Hepatocyte (in vitro differentiated cells): Measurements from ENCODE around the gene CTTN. TPM values are rescaled to one million over a fixed set of nuclear protein-coding genes. Genes with fewer than 3 reads are reported as not detected.

Experiments used
- DNase-seq: peaks from one replicate; pipeline ENCODE4 v3.0.0-alpha.2; 2016; ENCODE audit warnings: low spot score
- H2AFZ ChIP-seq: fragments of 200-600 bp; sonication (generic); 2 replicates; pipeline ENCODE4 v1.6.0; 2016; ENCODE audit warnings: antibody characterized with exemption, mild to moderate bottlenecking
- H3K27ac ChIP-seq: fragments of 200-600 bp; sonication (generic); 2 replicates; pipeline ENCODE4 v1.5.1; 2016; ENCODE audit warnings: mild to moderate bottlenecking
- H3K27me3 ChIP-seq: fragments of 200-600 bp; sonication (generic); 2 replicates; pipeline ENCODE4 v1.6.1; 2016
- H3K36me3 ChIP-seq: fragments of 200-600 bp; sonication (generic); replicated peaks from 2 replicates; pipeline ENCODE4 v1.5.1; 2016; ENCODE audit warnings: low read depth; ENCODE audit not compliant: insufficient read depth
- H3K4me1 ChIP-seq: fragments of 200-600 bp; sonication (generic); 2 replicates; pipeline ENCODE4 v1.5.1; 2016; ENCODE audit warnings: mild to moderate bottlenecking, moderate library complexity; ENCODE audit not compliant: insufficient read depth
- H3K4me2 ChIP-seq: fragments of 200-600 bp; sonication (generic); 2 replicates; pipeline ENCODE4 v1.6.0; 2016
- H3K4me3 ChIP-seq: fragments of 200-600 bp; sonication (generic); 2 replicates; pipeline ENCODE4 v1.5.1; 2016; ENCODE audit warnings: mild to moderate bottlenecking
- H3K79me2 ChIP-seq: fragments of 200-600 bp; sonication (generic); 2 replicates; pipeline ENCODE4 v1.6.0; 2017; ENCODE audit warnings: mild to moderate bottlenecking
- H3K9me2 ChIP-seq: fragments of 200-600 bp; sonication (generic); replicated peaks from 2 replicates; pipeline ENCODE4 v1.6.0; 2017; ENCODE audit warnings: mild to moderate bottlenecking; ENCODE audit not compliant: insufficient read depth
- H3K9me3 ChIP-seq: fragments of 200-600 bp; sonication (generic); 2 replicates; pipeline ENCODE4 v1.5.1; 2016; ENCODE audit warnings: low read depth, mild to moderate bottlenecking
- H4K20me1 ChIP-seq: fragments of 200-600 bp; sonication (generic); 2 replicates; pipeline ENCODE4 v1.6.0; 2016; ENCODE audit warnings: mild to moderate bottlenecking; ENCODE audit not compliant: insufficient read depth, poor library complexity, severe bottlenecking
- EZH2 ChIP-seq: fragments of 200-600 bp; sonication (generic); IDR thresholded peaks from 2 replicates; pipeline ENCODE4 v1.6.1; 2016; ENCODE audit warnings: antibody characterized with exemption, mild to moderate bottlenecking, borderline replicate concordance
- EZH2phosphoT487 ChIP-seq: fragments of 200-600 bp; sonication (generic); IDR thresholded peaks from one replicate; pipeline ENCODE4 v1.6.1; 2018; ENCODE audit warnings: antibody characterized with exemption, mild to moderate bottlenecking, low read depth, moderate library complexity; ENCODE audit not compliant: unreplicated experiment, severe bottlenecking
- WGBS: methylation state at CpG from one replicate; pipeline ENCODE4 v1.1.6; 2016; ENCODE audit warnings: low lambda C conversion rate; ENCODE audit errors: missing lambda C conversion rate; 5-methylcytosine and 5-hydroxymethylcytosine counted together
- polyA plus RNA-seq: library from polyadenylated mRNA; unstranded; fragments of >200 nt; fragmentation: Nextera tagmentation; extraction: Ambion mirVana; gene quantifications from 2 replicates; pipeline ENCODE4 v1.2.1, GENCODE V29; 2016
- total RNA-seq: library from RNA; depleted of rRNA; stranded (reverse); fragments of >200 nt; gene quantifications from 2 replicates; pipeline ENCODE4 v1.2.3, GENCODE V29; 2014
- TF ChIP-seq, protein P1 (sequence below): fragments of 200-600 bp; sonication (generic); IDR thresholded peaks from 2 replicates; pipeline ENCODE4 v1.5.1; 2016; ENCODE audit warnings: antibody characterized with exemption, mild to moderate bottlenecking; ENCODE audit not compliant: poor library complexity

The CTTN gene
- total and polyA plus RNA-seq, 2 experiments from 2014 or later = 154 to 207 TPM

DNA sequence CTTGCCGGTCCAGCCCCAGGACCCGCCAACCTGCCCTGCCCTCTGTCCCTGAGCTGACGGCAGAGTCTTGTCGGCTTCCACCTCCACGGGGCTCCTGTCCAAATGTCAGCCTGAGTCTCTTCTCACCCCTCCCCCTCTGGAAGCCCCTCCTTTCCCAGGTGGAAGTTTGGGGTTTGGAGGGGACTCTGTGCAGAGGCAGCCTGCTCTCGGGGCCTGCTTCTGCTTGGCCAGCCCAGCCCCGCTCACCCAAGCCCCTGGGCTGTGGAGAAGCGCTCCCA is 31.0 kb downstream of the CTTN start:
- H3K27me3 ChIP-seq = no peaks in the 10 kb centered on the region
- TF ChIP-seq EZH2 = no peak
- TF ChIP-seq, protein P1, sequence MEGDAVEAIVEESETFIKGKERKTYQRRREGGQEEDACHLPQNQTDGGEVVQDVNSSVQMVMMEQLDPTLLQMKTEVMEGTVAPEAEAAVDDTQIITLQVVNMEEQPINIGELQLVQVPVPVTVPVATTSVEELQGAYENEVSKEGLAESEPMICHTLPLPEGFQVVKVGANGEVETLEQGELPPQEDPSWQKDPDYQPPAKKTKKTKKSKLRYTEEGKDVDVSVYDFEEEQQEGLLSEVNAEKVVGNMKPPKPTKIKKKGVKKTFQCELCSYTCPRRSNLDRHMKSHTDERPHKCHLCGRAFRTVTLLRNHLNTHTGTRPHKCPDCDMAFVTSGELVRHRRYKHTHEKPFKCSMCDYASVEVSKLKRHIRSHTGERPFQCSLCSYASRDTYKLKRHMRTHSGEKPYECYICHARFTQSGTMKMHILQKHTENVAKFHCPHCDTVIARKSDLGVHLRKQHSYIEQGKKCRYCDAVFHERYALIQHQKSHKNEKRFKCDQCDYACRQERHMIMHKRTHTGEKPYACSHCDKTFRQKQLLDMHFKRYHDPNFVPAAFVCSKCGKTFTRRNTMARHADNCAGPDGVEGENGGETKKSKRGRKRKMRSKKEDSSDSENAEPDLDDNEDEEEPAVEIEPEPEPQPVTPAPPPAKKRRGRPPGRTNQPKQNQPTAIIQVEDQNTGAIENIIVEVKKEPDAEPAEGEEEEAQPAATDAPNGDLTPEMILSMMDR = no peak
- no peak for TF ChIP-seq EZH2phosphoT487
- H3K9me3 ChIP-seq = no peaks in the 10 kb centered on the region
- H3K27ac ChIP-seq = no peak overlapping the region
- no peaks in the 10 kb centered on the region for H3K9me2 ChIP-seq
- no peaks in the 10 kb centered on the region for H3K36me3 ChIP-seq
- no peaks in the 10 kb centered on the region for H4K20me1 ChIP-seq
- no peak overlapping the region for H3K4me3 ChIP-seq
- no peak overlapping the region for H3K4me2 ChIP-seq
- no peaks in the 10 kb centered on the region for H3K79me2 ChIP-seq
- H2AFZ ChIP-seq = no peak overlapping the region
- H3K4me1 ChIP-seq = no peaks in the 10 kb centered on the region
- DNase-seq = no peak
- WGBS = 86% methylated on average over 7 of the region's 8 CpGs

DNA sequence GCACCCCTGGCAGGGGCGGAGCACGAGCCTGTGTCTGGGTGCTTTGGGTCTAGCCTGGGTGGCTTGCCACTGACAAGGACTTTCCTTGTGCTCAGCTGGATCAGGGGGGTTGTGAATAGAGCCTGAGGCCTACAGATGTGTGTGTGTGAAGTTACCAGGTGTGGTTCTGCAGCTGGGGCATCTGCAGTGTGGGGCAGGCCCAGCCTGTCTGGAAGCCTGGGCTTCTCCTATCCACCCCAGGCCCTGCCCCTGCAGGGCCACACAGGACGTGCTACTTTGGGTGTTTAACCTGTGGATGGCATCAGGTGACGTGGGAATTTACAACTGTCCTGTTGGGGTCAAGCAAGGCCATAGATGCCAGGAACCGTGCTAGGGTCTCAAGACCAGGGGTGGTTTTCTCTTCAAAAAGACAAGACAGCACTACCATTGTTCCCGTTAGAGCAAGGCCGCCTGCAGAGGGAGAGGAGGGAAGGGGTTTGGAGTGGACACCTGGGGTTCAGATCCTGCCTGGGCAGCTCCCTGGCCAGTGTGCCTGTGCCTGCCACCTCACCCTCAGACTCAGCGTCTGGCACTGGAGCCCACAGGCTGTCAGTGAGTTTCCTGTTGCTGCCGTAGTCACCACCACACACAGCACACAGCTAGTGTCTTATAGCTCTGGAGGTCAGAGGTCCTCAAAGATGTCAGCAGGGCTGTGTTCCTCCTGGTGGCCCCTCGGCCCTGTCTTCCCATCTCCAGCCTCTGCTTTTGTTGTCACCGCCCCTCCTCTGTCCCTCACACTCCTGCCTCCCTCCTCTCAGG is 31.6 kb downstream of the CTTN start:
- no peak overlapping the region for H3K4me2 ChIP-seq
- no peaks in the 10 kb centered on the region for H3K36me3 ChIP-seq
- 89% methylated on average over 11 of the region's 11 CpGs for WGBS

DNA sequence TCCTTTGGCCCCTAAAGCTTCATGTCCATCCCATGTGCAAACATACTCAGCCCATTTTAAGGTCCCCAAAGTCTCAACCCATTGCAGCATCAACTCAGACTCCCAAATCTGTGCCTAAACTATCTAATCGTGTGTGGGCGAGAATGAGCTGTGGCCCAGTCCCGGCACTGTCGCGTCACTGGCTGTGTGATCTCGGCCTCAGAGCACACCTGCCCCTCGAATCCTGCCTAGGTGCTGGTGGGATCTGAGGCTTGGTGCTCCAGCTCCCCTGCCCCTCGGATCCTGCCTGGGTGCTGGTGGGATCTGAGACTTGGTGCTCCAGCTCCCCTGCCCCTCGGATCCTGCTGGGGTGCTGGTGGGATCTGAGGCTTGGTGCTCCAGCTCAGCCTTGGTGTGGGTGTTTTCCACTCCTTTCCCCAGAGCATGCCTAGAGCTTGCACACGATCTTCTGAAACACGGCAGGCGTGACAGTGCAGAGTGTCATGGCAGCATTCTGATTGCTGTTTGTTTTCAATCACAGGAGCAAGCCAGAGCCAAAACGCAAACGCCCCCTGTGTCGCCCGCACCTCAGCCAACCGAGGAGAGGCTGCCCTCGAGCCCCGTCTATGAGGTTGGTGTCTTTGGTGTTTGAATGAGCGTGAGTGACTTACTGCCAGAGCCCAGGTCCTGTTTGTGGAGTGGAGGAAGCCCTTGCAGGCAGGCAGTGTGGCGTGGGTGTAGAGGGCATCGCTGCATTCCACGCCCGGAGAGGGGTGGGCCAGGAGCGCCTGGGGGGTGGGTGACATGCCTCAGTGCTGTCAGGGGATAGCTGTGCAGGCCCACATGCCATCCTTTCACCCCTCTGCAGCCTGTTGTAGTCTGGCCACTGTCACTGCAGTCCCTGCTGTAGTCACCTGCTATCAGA is 32.6 kb downstream of the CTTN start:
- no peaks in the 10 kb centered on the region for H3K79me2 ChIP-seq
- no peak overlapping the region for H3K4me2 ChIP-seq
- H4K20me1 ChIP-seq = no peaks in the 10 kb centered on the region
- no peak overlapping the region for H3K4me3 ChIP-seq
- H3K36me3 ChIP-seq = no peaks in the 10 kb centered on the region
- no peak for DNase-seq
- no peak overlapping the region for H3K27ac ChIP-seq
- H3K27me3 ChIP-seq = no peaks in the 10 kb centered on the region
- no peak overlapping the region for H2AFZ ChIP-seq
- H3K9me2 ChIP-seq = no peaks in the 10 kb centered on the region
- H3K9me3 ChIP-seq = no peaks in the 10 kb centered on the region
- TF ChIP-seq EZH2 = no peak
- no peak for TF ChIP-seq EZH2phosphoT487
- TF ChIP-seq, protein P1 = no peak
- WGBS = 96% methylated on average over 23 of the region's 25 CpGs
- no peaks in the 10 kb centered on the region for H3K4me1 ChIP-seq

More for the DNA sequence above, 31.6 kb downstream of the CTTN start:
- no peaks in the 10 kb centered on the region for H3K9me3 ChIP-seq
- H2AFZ ChIP-seq = no peak overlapping the region
- no peaks in the 10 kb centered on the region for H3K4me1 ChIP-seq
- DNase-seq = no peak
- H3K27ac ChIP-seq = no peak overlapping the region
- no peaks in the 10 kb centered on the region for H3K27me3 ChIP-seq
- no peaks in the 10 kb centered on the region for H3K9me2 ChIP-seq
- TF ChIP-seq EZH2 = no peak
- TF ChIP-seq, protein P1 = no peak
- TF ChIP-seq EZH2phosphoT487 = no peak
- H4K20me1 ChIP-seq = no peaks in the 10 kb centered on the region
- no peak overlapping the region for H3K4me3 ChIP-seq
- H3K79me2 ChIP-seq = no peaks in the 10 kb centered on the region
